ENCODE results near the gene ZNF23. TPM values are rescaled to one million over a fixed set of nuclear protein-coding genes. Genes with fewer than 3 reads are reported as not detected.

The ZNF23 gene
- total RNA-seq (2021) = 9.6 to 11.6 TPM (median 10.5 TPM) in 3 replicates
- percentile 84 among the genes with signal in this experiment for Bru-seq, nascent RNA
- long read RNA-seq, experiment 1, full-length matches to known transcripts = 8 of 32 reads
- long read RNA-seq, experiment 1, partial matches to known transcripts = 2 of 32 reads
- long read RNA-seq, experiment 1, other reads (novel, unspliced or antisense) = 22 of 32 reads
- long read RNA-seq, experiment 2, full-length matches to known transcripts = 7 of 14 reads
- long read RNA-seq, experiment 2, partial matches to known transcripts = 2 of 14 reads
- long read RNA-seq, experiment 2, other reads (novel, unspliced or antisense) = 5 of 14 reads
- long read RNA-seq, experiment 3, full-length matches to known transcripts = 2 of 14 reads
- long read RNA-seq, experiment 3, partial matches to known transcripts = 2 of 14 reads
- long read RNA-seq, experiment 3, other reads (novel, unspliced or antisense) = 10 of 14 reads

- POLR2A ChIA-PET = interaction anchor here (0.9 to 1.4 kb wide), 3 partner anchors 22 to 64 kb away, joined by 3 to 10 read pairs (median 5); partner anchors contain the start of gene CHST4
- DNase-seq (ENCODE audit: low spot score) (peak; percentile 83), ATAC-seq (peak; percentile 97)
- Mint-ChIP-seq H3K4me3 (peak within 1 kb of the TSS; percentile 96), H3K9me3 (no peaks in the 10 kb centered on the region), H3K27me3 (ENCODE audit: low read depth) (no peaks in the 10 kb centered on the region), H3K4me1 (peaks cover 17% of the 10 kb centered on the region), H3K27ac (peak within 1 kb of the TSS; percentile 89; the same call in 1 of the 2 replicates), H3K36me3 (no peaks in the 10 kb centered on the region)
- CTCF ChIA-PET = interaction anchor here (0.7 to 2.6 kb wide), 9 partner anchors 13 to 149 kb away, joined by 3 to 10 read pairs (median 6); no protein-coding TSS in a partner anchor
- TF ChIP-seq GABPB1 (CRISPR knock-in tag; IDR thresholded peaks at IDR 0.05) = peak; percentile 98
- no peak for TF ChIP-seq ZMAT4 (CRISPR knock-in tag; IDR thresholded peaks at IDR 0.05)
- TF ChIP-seq TEAD4 (CRISPR knock-in tag; IDR thresholded peaks at IDR 0.05) = 0 out of 2 replicates have a peak, but pooled peaks have one; percentile 51
- TF ChIP-seq, protein P1, sequence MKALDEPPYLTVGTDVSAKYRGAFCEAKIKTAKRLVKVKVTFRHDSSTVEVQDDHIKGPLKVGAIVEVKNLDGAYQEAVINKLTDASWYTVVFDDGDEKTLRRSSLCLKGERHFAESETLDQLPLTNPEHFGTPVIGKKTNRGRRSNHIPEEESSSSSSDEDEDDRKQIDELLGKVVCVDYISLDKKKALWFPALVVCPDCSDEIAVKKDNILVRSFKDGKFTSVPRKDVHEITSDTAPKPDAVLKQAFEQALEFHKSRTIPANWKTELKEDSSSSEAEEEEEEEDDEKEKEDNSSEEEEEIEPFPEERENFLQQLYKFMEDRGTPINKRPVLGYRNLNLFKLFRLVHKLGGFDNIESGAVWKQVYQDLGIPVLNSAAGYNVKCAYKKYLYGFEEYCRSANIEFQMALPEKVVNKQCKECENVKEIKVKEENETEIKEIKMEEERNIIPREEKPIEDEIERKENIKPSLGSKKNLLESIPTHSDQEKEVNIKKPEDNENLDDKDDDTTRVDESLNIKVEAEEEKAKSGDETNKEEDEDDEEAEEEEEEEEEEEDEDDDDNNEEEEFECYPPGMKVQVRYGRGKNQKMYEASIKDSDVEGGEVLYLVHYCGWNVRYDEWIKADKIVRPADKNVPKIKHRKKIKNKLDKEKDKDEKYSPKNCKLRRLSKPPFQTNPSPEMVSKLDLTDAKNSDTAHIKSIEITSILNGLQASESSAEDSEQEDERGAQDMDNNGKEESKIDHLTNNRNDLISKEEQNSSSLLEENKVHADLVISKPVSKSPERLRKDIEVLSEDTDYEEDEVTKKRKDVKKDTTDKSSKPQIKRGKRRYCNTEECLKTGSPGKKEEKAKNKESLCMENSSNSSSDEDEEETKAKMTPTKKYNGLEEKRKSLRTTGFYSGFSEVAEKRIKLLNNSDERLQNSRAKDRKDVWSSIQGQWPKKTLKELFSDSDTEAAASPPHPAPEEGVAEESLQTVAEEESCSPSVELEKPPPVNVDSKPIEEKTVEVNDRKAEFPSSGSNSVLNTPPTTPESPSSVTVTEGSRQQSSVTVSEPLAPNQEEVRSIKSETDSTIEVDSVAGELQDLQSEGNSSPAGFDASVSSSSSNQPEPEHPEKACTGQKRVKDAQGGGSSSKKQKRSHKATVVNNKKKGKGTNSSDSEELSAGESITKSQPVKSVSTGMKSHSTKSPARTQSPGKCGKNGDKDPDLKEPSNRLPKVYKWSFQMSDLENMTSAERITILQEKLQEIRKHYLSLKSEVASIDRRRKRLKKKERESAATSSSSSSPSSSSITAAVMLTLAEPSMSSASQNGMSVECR (CRISPR knock-in tag; IDR thresholded peaks at IDR 0.05; ENCODE audit: borderline replicate concordance) = peak; percentile 97
- TF ChIP-seq, protein P2, sequence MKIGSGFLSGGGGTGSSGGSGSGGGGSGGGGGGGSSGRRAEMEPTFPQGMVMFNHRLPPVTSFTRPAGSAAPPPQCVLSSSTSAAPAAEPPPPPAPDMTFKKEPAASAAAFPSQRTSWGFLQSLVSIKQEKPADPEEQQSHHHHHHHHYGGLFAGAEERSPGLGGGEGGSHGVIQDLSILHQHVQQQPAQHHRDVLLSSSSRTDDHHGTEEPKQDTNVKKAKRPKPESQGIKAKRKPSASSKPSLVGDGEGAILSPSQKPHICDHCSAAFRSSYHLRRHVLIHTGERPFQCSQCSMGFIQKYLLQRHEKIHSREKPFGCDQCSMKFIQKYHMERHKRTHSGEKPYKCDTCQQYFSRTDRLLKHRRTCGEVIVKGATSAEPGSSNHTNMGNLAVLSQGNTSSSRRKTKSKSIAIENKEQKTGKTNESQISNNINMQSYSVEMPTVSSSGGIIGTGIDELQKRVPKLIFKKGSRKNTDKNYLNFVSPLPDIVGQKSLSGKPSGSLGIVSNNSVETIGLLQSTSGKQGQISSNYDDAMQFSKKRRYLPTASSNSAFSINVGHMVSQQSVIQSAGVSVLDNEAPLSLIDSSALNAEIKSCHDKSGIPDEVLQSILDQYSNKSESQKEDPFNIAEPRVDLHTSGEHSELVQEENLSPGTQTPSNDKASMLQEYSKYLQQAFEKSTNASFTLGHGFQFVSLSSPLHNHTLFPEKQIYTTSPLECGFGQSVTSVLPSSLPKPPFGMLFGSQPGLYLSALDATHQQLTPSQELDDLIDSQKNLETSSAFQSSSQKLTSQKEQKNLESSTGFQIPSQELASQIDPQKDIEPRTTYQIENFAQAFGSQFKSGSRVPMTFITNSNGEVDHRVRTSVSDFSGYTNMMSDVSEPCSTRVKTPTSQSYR (CRISPR knock-in tag; IDR thresholded peaks at IDR 0.05) = no peak
- peak; percentile 70; the same call in 1 of the 2 replicates for TF ChIP-seq JUN (CRISPR knock-in tag; IDR thresholded peaks at IDR 0.05)
- no peak for TF ChIP-seq ZNF396 (CRISPR knock-in tag; IDR thresholded peaks at IDR 0.05; ENCODE audit: borderline replicate concordance)
- TF ChIP-seq, protein P3, sequence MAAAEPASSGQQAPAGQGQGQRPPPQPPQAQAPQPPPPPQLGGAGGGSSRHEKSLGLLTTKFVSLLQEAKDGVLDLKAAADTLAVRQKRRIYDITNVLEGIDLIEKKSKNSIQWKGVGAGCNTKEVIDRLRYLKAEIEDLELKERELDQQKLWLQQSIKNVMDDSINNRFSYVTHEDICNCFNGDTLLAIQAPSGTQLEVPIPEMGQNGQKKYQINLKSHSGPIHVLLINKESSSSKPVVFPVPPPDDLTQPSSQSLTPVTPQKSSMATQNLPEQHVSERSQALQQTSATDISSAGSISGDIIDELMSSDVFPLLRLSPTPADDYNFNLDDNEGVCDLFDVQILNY (CRISPR knock-in tag; IDR thresholded peaks at IDR 0.05) = peak; percentile 64; the same call in 1 of the 2 replicates
- peak; percentile 66; the same call in 1 of the 2 replicates for TF ChIP-seq USF2 (CRISPR knock-in tag; IDR thresholded peaks at IDR 0.05)
- TF ChIP-seq ESRRA (CRISPR knock-in tag; IDR thresholded peaks at IDR 0.05; ENCODE audit: borderline replicate concordance) = peak; percentile 82; the same call in 1 of the 2 replicates
- peak; percentile 98 for TF ChIP-seq KAT7 (CRISPR knock-in tag; IDR thresholded peaks at IDR 0.05; ENCODE audit: borderline replicate concordance)
- peak; percentile 81; the same call in 1 of the 2 replicates for TF ChIP-seq MLX (CRISPR knock-in tag; IDR thresholded peaks at IDR 0.05)
- TF ChIP-seq MAX (CRISPR knock-in tag; IDR thresholded peaks at IDR 0.05) = peak; percentile 92
- TF ChIP-seq FOXP1 (CRISPR knock-in tag; IDR thresholded peaks at IDR 0.05; ENCODE audit: borderline replicate concordance) = peak; percentile 89
- TF ChIP-seq ZNF317 (CRISPR knock-in tag; IDR thresholded peaks at IDR 0.05; ENCODE audit: borderline replicate concordance, low read depth) = 0 out of 2 replicates have a peak, but pooled peaks have one; percentile 38
- TF ChIP-seq PRRX2 (CRISPR knock-in tag; IDR thresholded peaks at IDR 0.05) = no peak
- TF ChIP-seq FOXJ3 (CRISPR knock-in tag; IDR thresholded peaks at IDR 0.05; ENCODE audit: borderline replicate concordance) = no peak
- no peak for TF ChIP-seq GRHL2 (CRISPR knock-in tag; IDR thresholded peaks at IDR 0.05; ENCODE audit: insufficient replicate concordance, severe bottlenecking)
- no peak for TF ChIP-seq ZNF423 (CRISPR knock-in tag; IDR thresholded peaks at IDR 0.05)
- TF ChIP-seq, protein P4, sequence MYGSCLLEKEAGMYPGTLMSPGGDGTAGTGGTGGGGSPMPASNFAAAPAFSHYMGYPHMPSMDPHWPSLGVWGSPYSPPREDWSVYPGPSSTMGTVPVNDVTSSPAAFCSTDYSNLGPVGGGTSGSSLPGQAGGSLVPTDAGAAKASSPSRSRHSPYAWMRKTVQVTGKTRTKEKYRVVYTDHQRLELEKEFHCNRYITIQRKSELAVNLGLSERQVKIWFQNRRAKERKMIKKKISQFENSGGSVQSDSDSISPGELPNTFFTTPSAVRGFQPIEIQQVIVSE (CRISPR knock-in tag; IDR thresholded peaks at IDR 0.05; ENCODE audit: borderline replicate concordance) = no peak
- peak; percentile 99 for TF ChIP-seq CREM (CRISPR knock-in tag; IDR thresholded peaks at IDR 0.05)
- peak; percentile 89 for TF ChIP-seq ZBTB21 (CRISPR knock-in tag; IDR thresholded peaks at IDR 0.05; ENCODE audit: borderline replicate concordance)
Measured at GRCh38 chr16:71461686-71462648, at the start of gene ZNF23. ZNF23 (minus strand) TSS chr16:71462247; CDS start chr16:71456796, 5,451 bp downstream.
